NCI-H446 (cell line): ENCODE results near the gene SWSAP1.
"Not testable (repeated sequence)": the region's sequence is repeated elsewhere in the genome, so short reads cannot be mapped to it uniquely, and the experiment has no call there.

Source experiments
- DNase-seq, 2 experiments: peaks; one replicate each; lab custom pipeline; 2025; lab: John Stamatoyannopoulos, UW

SWSAP1 gene

DNA sequence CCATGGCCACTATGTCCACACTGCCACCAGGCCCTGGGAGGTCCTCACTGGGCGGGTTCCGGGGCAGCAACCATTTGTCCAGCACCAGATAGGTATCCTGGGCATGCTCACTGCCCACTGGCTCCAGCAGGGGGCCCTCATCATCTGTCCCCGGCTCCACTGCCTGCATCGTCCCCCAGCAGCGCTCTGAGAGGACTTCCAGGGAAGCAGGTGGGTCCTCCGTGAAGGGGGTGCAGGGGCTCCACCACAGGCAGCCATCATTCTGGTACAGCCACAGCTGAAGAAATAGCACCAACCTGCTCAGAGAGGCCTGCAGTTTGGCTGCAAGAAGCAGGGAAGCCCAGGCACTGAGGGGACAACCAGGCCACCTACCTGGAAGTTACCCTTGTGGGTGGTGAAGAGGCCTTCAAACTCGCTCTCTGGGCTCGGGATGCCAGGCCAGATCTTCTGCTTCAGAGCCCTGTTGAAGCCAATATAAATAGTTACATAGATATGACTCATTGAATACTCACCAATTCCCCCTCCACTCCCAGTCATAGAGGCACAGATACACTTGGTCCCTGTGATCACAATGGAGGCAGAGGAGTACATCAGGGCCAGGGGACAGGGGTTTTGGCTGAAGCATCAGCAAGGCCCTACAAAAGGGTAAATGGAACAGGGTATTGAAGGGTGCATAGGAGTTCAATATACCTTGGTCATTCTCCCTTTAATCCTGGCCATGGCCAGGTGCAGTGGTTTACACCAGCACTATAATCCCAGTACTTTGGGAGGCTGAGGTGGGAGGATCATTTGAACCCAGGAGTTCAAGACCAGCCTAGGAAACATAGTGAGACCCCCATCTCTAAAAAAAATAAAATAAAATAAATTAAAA, 4.1 kb downstream of the SWSAP1 start:
- peak in 1 of 2 experiments; percentile 38 for DNase-seq

DNA sequence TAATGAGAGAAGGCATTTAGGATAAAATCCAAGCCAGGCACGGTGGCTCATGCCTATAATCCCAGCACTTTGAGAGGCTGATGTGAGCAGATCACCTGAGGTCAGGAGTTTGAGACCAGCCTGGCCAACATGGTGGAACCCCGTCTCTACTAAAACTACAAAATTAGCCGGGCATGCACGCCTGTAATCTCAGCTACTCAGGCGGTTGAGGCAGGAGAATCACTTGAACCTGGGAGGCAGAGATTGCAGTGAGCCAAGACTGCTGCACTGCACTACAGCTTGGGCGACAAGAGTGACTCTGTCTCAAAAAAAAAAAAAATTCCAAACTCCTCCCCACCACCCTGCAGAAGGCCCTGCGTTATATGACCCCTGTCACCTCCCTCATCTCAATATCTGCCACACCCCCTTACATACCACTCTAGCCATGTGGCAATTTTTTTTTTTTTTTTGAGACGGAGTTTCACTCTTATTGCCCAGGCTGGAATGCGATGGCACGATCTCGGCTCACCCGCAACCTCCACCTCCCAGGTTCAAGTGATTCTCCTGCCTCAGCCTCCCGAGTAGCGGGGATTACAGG, 4.9 kb downstream of the SWSAP1 start:
- DNase-seq, result not testable (repeated sequence)

DNA sequence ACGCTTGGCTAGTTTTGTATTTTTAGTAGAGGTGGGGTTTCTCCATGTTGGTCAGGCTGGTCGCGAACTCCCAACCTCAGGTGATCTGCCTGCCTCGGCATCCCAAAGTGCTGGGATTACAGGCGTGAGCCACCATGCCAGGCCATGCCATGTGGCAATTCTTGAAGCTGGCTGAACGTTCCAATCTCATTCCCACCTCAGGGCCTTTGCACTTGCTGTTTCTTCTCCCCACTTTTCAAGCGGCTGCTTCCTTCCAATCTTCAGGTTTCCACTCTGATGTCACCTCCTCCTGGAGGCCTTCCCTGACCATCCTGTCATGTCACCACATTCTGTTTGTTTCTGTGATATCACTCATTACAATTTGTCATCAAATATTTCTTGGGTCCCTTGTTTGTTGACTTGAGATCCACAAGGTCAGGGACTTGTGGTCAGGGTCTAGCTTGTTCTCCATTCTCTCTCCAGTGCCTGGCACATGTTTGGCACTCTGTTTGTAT, 5.4 kb downstream of the SWSAP1 start:
- DNase-seq, result no peak

DNA sequence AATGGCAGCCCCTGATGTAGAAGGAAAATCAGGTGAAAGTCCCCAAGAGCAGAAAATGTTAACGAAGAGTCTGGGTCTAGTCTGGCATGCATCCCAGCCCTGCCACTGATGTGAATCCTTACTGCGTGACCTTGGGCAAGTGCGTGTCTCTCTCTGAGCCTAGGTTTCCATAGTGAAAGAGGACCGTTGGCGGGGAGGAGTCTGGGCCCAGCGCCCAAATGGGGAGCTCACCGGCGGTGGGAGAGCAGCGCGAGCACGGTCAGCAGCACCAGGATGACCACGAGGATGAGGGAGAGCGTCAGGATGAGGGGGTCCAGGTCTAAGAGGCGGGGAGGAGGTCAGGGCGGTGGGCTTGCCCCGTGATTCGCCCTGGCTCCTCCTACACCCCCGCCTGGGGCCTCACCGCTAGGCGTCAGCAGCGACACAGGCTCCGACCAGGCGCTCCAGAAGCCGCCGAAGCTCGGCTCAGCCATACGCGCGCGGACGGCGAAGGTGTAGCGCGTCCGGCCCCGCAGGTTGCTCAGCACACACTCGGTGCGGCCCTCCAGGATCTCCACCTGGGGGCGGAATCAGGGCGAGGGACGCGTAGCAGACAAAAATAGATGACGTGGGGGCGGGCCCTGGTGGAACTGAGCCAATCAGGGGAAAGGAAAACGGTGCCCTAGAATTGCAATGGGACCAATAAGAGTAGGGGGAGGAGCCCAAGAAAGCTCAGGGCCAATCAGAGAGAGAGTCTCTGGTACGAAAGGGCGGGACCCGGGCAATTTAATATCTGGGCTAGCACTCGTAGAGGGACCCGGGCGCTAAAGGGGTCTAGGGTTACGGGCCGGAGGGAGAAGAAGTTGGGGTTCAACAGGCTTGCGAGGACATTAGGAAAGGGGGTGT, 6.4 kb downstream of the SWSAP1 start:
- peak; percentile 94 to 97 for DNase-seq

DNA sequence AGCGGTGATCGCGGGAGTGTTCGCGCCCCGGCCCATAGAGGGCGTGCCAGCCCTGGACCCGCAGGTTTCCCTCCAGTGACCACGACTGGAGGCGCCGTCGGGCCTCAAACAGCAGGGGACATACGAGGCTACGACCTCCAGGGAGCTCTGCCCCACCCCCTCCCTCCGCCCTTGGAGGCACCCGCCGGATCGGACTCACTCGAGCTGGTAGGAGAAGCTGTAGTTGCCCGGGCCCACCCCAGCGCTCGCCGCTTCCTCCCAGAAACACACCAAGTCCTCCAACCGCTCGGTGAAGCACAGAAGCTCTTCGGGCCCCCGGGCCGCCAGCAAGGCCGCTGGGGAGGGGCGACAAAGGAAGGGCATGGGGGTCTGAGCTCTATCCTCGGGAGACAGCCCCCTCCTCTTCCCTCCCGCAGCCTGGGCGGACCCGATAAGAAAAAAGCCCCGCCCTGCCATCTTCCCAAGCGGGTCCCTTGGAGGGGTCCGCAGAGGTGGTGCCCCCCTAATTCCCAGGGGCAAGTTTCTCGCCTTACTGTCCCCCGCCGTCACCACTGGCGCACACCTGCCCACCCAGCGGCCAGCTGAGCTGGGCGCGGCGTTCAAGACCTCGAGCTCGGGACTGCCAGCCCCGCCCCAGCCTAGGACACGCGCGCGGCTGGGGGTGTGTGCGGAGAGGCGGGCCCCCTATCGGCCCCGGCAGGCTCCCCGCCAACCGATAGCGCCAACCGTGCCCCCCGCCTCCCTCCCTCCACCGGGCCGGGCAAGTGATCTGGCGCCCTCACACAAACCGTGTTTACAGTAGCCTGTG, 8.6 kb downstream of the SWSAP1 start:
- DNase-seq, result no peak

DNA sequence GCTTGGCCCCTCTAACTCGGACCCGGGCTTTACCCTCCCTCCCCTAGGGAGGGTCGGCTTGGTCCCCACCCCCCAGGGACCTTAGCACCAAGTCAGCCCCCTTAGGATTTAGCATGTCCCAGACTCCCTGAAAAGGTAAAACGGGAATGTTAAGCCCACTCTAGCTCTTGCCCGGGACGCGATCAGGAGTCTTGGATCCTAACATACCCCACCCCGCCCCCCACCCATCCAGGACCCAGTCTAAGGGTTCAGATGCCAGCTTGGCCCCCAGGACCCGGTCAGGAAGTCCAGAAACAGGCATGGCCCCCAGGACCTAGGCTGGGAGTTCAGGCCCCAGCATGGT, 9.2 kb downstream of the SWSAP1 start:
- DNase-seq, result no peak

DNA sequence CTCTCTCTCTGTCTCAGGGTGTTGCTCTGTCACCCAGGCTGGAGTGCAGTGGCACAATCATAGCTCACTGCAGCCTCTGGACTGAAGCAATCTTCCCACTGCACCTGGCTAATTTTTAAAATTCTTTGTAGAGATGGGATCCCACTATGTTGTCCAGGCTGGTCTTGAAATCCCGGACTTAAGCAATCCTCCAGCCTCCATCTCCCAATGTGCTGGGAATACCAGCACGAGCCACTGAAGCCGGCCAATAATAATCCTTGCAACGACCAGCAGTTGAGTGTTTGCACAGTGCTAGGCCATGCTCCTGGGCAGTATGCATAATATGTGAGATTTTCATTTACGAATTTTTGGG, 10.3 kb downstream of the SWSAP1 start:
- DNase-seq, result no peak

DNA sequence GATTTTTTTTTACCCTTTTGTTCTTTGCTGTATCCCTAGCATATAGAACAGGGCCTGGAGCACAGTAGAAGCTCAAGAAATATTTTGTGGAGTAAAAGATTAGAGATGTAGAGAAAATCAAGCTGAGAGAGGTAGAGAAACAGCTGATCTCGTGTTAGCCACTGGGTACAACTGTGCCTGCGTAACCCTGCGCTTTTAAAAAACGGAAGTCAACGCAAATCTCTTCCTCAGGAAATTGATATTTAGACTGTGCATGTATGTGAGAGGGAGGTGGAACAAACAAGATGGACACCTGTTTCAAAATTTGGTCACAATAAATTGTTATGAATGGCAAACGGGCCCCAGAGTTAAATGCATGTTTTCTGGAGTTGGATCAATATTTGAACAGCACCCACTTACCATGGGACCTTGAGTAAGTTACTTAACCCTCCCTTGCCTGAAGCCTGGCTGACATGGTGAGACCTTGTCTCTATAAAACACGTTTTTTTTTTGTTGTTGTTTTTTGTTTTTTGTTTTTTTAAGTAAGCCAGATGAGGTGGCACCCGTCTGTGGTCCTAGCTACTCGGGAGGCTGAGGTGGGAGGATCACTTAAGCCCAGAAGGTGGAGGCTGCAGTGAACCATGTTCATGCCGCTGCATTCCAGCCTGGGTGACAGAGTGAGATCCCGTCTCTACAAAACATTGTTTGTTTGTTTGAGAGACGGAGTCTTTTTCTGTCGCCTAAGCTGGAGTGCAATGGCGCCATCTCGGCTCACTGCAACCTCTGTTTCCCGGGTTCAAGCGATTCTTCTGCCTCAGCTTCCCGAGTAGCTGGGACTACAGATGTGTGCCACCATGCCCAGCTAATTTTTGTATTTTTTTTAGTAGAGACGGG, 12.9 kb downstream of the SWSAP1 start:
- no peak for DNase-seq

DNA sequence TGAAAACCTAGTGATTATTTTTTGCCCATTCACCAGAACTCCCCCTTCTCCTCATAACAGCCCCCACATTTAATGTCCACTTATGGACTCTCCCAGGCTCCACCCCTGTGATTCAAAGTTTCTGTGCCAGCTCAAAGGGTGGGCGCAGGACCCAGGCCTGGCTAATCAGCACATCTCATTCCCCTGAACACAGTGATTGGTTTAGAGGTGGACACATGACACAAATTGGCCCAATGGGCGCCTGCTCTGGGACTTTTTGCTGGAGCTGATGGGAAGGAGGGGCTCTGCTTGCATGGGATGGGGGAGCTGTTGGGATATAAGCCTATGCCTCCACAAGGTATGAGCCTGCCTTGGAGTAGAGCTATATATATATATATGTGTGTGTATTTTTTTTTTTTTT, 15.9 kb downstream of the SWSAP1 start:
- DNase-seq, result no peak

DNA sequence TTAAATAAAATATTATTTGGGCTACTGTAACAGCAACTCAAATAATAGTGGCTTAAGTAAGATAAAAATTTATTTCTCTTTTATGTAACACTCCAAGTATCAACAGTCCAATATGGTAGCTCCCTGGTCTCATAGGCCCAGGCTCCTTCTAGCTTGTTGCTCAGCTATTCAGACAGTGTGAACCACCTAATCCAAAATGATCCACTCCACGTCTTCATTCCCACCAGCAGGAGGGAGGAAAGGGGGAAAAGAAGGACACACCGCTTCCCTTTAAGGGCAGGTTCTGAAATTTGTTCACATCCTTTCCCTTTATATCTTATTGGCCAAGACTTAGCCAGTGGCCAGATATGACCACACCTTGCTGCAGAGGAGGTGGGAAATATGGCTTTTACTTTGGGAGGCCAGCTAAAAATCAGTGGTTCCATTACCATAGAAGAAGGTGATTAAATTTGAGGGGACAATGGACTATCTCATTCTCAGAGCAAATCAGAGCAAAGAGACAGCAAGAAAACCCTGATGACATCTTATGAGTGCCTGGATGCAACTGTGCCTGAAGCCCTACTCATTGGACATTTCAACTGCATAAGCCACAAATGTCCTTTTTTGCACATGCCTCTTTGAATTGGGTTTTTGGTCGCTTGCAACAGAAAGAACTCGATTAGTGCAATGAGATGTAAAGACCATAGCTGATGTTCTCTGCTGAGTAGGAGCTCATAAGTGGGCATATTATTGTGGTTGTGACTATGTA, 16.6 kb downstream of the SWSAP1 start:
- no peak for DNase-seq

DNA sequence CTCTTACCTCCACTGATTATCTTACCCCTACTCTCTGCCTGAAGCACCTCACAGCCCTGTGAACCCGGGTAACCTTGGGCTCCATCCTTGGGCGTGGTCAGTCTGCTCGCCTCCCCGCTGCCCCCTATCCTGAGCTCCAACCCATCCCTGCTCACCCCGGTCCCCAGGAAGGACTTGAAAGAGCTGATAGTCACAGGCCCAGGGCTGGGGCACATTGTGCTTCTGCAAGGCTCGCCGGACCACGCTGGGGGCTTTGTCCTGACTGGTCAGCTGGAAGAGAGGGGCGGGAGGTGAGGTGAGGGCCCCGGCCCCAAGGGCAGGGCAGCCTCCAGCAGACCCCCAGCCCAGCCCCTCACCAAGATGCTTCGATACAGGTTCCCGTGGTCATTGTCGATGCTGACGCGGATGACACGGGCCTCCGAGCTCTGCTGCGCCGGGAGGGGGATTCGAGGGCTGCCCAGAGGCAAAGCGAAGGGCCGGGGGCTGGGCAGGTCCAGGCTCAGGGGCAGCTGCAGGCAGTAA, 22.7 kb downstream of the SWSAP1 start:
- DNase-seq, result no peak

DNA sequence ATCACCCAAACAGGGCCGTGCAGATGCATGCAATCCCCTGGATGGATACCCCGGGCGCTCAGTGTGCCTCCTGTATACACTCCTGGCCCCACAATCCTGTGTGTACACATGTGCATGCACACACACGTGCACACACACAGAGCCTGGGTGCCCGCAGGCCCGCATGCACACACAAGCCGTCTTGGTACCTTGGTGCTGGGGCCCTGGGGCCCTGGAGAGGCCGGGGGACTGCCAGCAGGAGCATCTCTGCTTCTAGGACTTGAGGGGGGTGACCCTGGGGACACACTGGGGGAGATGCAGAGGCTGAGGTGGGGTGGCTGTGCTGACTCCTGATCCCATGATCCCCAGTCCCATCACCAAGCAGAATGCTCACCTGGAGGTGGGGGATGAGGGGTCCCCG, 25.2 kb downstream of the SWSAP1 start:
- no peak for DNase-seq

DNA sequence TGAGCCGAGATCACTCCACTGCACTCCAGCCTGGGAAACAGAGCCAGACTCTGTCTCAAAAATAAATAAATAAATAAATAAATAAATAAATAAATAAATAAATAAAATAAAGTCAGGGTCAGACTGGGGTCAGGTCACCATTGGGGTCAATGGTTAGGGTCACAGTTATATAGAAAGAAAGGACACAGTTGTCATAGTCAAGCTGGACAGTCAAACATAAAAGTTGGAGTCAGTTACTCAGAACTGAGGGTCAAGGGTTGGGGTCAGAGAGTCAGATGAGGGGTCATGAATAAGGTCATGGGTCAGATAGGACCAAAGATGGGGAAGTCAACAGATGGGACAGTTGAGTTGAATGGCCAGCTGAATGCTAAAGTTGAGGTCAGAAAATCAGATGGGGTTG, 26.3 kb downstream of the SWSAP1 start:
- no peak for DNase-seq

DNA sequence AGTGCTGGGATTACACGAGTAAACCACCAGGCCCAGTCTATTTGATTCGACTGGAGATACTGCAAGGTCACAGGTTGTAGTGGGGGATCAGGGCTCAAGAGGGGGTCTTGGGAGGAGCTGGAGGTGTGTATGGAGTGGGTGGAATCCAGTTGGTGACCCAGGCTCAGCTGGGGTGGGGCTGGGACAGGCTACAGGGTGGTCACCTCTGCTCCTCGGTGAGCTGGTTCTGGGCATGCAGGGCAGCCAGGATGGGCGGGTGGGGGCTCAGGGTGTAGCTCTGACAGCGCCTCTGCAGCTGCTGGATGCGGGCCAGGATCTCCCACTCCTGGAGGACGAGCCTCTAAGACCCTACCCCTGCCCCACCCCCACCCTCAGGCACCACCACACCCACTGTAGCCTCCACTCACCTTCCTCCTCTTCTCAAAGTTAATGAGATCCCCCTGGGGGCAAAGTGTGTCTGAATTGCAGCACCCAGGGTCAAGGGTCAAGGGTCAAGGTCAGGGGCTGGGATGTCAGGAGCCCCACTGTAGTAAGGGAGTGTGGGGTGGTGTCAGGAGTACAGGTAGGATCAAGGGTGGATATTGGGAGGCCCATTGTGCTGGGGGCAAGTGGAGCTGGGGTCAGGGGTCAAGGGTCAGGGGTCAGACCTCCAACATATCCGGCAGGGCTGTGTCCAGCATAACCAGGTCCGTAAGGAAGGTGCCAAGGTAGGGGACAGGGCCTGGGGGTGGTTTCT, 27.5 kb downstream of the SWSAP1 start:
- DNase-seq, result no peak

DNA sequence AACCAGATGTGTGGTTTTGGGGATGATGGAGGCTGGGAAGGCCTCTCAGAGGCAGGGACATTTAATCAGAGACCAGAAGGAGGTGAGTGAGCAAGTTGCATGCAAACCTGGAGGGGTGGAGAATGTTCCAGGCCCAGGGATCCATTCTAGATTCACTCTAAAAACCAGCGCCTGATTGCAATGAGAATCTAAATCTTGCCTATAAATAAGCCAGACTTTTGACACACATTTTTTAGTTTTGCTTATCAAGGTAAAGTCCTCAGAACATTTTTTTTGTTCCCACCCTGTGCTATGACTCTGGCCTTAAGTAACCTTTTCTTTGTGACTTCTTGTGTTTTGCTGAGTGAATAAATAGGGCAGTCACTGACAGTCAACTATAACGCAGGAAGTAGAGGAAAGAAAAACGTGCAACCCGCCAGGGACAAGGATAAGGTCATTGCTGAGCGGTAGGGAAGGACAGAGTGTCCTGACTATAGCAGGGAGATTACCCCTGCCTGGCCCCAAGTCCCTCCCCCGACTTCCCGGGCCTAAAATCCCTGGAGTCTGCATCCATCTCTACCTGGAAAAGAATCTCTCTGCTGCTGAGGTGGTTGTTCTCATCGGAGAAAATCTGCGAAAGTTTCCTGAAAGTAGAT, 30.2 kb downstream of the SWSAP1 start:
- DNase-seq, result no peak

DNA sequence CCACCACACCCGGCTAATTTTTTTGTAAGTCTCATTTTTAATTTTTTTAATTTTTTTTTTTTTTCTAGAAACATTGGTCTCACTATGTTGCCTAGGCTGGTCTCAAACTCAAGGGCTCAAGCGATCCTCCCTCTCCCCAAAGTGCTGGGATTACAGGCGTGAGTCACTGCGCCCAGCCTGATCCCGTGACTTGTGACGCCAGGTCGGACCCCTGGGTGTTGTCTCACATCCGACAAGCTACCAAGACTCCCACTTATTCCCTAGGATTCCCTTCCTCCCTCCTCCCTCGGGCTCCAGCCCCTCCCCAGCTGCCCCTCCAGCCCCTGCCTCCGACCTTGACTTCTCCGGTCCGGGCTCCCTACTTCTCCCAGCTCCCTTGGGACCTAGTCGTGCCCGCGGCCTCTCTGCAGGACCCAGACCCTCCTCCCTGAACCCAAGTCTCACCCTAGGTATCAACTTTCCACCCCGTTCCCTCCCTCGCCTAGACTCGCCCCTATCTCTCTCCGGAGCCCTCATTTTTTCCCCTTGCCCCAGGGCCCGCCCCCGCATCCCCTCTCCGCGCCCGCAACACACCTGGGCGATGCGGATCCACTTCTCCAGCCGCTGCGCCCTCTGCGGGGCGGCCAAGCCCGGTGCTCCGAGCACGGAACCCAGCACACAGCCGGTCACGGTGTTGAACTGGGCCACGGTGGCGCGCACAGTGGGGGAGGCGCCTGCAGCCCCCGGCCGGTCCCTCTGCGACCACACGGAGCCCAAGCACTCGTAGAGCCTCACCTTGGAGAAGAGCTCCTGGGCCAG, 31.6 kb downstream of the SWSAP1 start:
- DNase-seq, result no peak

DNA sequence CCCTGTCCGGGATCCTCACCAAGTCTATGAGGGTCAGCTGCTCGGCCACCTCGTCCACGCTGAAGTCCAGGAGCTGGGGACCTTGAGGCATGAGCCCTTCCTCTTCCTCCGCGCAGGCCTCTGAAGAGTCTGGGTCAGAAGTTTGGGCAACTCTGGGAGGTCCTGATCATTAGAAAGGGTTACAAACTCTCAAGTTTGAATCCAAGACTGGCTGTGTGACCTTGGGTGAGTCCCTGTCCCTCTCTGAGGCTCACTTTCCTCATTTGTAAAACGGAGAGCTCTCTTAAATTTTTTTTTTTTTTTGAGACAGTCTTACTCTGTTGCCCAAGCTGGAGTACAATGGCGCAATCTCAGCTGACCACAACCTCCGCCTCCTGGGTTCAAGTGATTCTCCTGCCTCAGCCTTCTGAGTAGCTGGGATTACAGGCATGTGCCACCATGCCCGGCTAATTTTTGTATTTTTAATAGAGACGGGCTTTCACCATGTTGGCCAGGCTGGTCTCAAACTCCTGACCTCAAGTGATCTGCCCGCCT, 32.3 kb downstream of the SWSAP1 start:
- DNase-seq, result not testable (repeated sequence)

DNA sequence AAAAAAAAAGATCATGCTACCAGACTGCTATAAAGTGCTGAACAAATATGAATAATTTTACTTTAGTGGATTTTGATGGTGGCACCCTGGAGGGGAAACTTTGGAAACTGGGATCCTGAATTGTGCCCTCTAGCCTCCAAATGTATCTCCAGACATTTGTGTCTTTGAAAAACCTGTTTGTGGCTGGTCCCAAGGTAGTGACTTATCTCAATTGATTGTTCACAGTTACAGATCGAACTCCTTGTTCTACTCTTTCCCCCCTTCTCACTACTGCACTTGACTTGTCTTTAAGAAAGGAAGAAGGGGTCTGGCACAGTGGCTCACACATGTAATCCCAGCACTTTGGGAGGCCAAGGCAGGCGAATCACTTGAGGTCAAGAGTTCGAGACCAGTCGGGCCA, 34.1 kb downstream of the SWSAP1 start:
- no peak for DNase-seq
